ENCODE data around the gene TMEM245.

The TMEM245 gene

DNA sequence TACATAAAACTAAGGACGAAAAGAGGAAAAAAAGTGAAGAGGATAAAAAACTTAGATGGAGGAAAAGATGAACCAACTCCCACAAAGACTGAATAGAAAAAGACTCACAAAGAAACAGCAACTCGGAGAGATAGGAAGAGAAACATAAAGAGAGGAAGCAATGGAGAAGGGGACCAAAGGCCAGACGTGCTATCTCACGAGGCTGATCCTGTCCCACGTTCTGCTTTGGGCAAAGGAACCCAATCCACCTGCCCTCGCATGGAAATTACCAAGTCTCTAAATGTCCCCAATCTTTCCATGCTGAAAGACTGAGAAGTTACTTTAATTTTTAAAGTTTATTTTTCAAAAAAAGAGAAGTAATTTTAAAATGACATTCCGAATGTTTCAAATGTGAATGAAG lies 36.6 kb downstream of the TMEM245 start:
- DNase-seq (ENCODE audit: extremely low read depth, low read depth) = no peak
- no peak for TF ChIP-seq CTCF (IDR thresholded peaks at IDR 0.05; ENCODE audit: low read depth, low read length)

- TF ChIP-seq CTCF (IDR thresholded peaks at IDR 0.05; ENCODE audit: low read depth, low read length) = no peak
- DNase-seq (ENCODE audit: extremely low read depth, low read depth) = no peak
Observed at GRCh38 chr9:109082091-109082620, 37.6 kb downstream of the TMEM245 start.

DNA sequence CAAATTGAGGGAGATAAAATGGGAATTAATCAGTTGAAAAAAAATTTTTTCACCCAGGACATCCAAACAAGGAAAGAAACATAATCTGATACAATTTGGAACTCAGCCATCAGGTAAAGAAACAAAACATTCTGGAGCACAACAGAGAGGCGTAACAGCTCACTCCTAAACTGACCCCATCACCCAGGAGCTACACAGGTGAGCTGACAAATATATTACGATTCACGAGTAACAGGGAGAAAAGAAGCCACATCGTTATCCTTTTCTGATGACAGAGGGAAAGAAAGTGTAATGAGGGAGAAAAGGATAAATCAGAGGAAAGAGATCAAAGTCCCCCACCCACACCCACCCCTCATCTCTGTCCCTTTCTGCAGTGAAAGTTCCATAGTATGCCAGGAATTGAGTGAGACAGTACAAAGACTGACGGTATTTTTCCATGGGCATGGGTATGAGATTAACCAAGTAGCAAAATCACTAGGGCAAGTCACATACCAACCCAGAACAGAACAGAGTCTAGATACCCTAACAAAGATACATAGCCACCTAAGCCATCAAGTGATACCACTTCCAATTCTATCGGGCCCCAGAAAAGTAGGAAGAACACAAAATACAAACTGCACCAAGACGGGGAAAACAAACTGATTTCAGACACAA lies 45.4 kb downstream of the TMEM245 start:
- no peak for TF ChIP-seq CTCF (IDR thresholded peaks at IDR 0.05; ENCODE audit: low read depth, low read length)
- DNase-seq (ENCODE audit: extremely low read depth, low read depth) = no peak

DNA sequence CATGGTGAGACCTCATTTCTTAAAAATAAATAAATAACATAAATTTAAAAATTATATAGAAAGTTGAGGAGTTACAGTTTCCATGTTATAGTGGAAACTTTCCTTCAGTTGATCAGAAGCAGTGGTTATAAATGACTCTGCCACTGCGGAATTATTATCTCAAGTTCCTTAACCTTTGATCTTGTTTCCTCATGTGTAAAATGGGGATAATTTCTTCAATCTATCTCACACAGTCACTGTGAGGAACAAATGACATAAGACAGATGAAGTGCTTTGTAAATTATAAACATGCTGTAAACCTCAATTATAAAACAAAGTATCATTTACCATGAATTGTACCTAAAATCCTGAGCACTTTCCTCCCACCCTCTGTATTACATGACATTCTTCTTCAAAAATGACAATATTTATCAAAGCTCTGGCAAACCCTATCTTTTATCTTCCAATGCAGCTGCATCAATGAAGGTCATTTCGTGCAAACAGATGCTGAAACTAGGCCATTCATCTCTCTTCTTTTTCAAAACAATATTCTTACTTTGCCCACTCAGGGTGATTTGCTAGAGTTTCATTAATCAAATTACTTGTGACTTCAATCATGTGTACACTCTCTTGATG lies 46.8 kb downstream of the TMEM245 start:
- TF ChIP-seq CTCF (IDR thresholded peaks at IDR 0.05; ENCODE audit: low read depth, low read length) = no peak

GRCh38 chr9:109072133-109072692 lies 47.5 kb downstream of the TMEM245 start:
- no peak for DNase-seq (ENCODE audit: extremely low read depth, low read depth)
- no peak for TF ChIP-seq CTCF (IDR thresholded peaks at IDR 0.05; ENCODE audit: low read depth, low read length)

More for the DNA sequence above, 46.8 kb downstream of the TMEM245 start:
- DNase-seq (ENCODE audit: extremely low read depth, low read depth) = no peak

DNA sequence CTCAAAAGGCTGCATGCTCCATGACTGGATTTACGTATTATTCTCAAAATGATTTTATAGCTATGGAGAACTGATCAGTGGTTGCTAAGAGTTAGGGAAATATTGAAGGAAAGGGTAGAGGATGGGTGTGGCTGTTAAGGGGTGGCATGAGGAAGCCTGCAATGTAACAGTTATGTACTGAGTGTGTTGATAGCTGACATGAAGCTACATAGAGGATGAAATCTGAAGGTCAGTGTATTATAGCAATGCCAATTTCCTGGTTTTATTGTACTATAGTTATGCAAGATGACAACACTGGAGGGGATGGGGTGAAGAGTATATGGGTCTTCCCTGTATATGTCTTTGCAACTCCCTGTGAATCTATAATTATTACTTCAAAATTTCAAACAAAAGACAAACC lies 51.0 kb downstream of the TMEM245 start:
- no peak for TF ChIP-seq CTCF (IDR thresholded peaks at IDR 0.05; ENCODE audit: low read depth, low read length)
- DNase-seq (ENCODE audit: extremely low read depth, low read depth) = no peak

Measured in AG09319 (cell line).